ENCODE measurements around the gene STUM. TPM values are rescaled to one million over a fixed set of nuclear protein-coding genes. Genes with fewer than 3 reads are reported as not detected.

The STUM gene
- total RNA-seq, 1 donor from 2014 or later, result 6.4 TPM

DNA sequence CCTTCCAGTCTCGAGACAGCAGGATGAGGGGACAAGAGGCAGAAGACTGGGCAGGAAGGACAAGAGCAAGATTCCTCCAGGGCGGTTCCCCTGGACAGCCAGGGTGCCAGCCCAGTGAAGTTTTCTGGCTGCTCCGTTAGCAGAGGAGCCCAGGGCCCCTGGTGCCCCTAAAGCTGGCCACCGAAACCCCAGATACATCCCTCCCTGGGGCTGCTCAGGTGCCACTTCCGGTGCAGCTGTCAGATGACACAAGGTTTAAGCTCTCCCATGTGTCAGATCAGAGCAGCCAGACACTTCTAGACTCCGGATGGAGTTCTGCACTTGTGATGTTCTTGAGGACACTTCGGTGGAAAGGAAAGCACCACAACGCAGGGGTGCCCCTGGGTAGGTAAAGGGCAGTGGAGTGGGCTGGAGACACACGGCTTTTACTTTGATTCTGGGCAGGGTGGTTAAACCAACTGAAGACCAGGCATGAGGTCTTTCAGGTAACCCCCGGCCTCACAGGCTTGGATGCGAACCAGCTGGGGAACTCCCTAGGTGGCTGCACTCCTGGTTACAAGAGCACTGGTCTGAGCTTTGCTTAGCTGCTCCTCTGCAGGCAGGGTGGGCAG is 104.9 kb downstream of the STUM start:
- DNase-seq (ENCODE audit: extremely low spot score in 2 of 2), result no peak
- Histone ChIP-seq H3K4me3 (no peak overlapping the region), H3K27ac (peak overlapping the region; percentile 98), H3K9me3 (no peaks in the 10 kb centered on the region), H3K27me3 (no peaks in the 10 kb centered on the region), H3K4me1 (peaks cover 62% of the 10 kb centered on the region), H3K36me3 (peaks cover 0 to under 1% of the 10 kb centered on the region in 2 donors)
- TF ChIP-seq POLR2A (IDR thresholded peaks at IDR 0.05), result no peak
- TF ChIP-seq POLR2AphosphoS5 (IDR thresholded peaks at IDR 0.05; ENCODE audit: insufficient read depth in 1 of 2, low read depth in 1 of 2), result no peak
- TF ChIP-seq, protein P1, sequence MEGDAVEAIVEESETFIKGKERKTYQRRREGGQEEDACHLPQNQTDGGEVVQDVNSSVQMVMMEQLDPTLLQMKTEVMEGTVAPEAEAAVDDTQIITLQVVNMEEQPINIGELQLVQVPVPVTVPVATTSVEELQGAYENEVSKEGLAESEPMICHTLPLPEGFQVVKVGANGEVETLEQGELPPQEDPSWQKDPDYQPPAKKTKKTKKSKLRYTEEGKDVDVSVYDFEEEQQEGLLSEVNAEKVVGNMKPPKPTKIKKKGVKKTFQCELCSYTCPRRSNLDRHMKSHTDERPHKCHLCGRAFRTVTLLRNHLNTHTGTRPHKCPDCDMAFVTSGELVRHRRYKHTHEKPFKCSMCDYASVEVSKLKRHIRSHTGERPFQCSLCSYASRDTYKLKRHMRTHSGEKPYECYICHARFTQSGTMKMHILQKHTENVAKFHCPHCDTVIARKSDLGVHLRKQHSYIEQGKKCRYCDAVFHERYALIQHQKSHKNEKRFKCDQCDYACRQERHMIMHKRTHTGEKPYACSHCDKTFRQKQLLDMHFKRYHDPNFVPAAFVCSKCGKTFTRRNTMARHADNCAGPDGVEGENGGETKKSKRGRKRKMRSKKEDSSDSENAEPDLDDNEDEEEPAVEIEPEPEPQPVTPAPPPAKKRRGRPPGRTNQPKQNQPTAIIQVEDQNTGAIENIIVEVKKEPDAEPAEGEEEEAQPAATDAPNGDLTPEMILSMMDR (IDR thresholded peaks at IDR 0.05), result no peak
- intact Hi-C loops (cut with DNase I), result loop anchor here (5.0 kb wide), 1 partner anchor 174 kb away; no protein-coding TSS in a partner anchor

DNA sequence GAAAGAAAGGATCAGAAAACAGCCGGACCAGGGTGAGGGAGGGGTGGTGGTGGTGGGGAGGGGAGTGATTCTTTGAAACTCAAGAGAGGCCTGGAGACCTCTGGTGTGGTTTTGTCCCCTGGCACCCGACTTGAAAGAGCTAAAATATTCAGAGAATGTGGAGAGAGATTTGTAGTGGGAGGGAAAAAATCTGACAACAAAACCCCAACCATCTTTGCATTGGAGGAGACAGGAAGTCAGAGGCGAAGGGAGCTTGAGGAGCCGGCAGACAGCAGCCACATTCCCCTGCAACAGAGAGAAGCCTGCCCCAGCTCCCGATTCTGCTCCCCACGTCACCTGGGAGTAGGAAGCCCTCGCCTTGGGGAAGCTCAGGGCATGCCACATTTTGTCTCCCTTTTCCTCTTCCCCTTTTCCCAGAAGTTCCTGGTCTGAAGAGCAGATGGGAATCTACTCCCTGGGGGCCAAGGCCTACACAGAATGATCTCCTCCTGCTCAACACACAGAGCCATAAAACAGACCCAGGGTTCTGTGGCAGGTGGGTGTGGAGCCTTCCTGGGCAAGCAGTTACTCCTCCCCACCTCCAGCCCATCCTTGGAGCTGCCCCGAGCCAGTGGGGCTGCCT is 105.6 kb downstream of the STUM start:
- Histone ChIP-seq H3K9me3 (no peaks in the 10 kb centered on the region), H3K36me3 (no peaks in the 10 kb centered on the region), H3K27ac (peak overlapping the region; percentile 98), H3K4me3 (no peak overlapping the region), H3K27me3 (no peaks in the 10 kb centered on the region), H3K4me1 (peaks cover 70% of the 10 kb centered on the region)
- DNase-seq (ENCODE audit: extremely low spot score in 2 of 2), result no peak
- TF ChIP-seq POLR2AphosphoS5 (IDR thresholded peaks at IDR 0.05; ENCODE audit: insufficient read depth in 1 of 2, low read depth in 1 of 2), result peak in 1 of 2 donors; percentile 28
- no peak for TF ChIP-seq POLR2A (IDR thresholded peaks at IDR 0.05)
- intact Hi-C loops (cut with DNase I), result loop anchor here (5.0 kb wide), 1 partner anchor 173 kb away; no protein-coding TSS in a partner anchor

DNA sequence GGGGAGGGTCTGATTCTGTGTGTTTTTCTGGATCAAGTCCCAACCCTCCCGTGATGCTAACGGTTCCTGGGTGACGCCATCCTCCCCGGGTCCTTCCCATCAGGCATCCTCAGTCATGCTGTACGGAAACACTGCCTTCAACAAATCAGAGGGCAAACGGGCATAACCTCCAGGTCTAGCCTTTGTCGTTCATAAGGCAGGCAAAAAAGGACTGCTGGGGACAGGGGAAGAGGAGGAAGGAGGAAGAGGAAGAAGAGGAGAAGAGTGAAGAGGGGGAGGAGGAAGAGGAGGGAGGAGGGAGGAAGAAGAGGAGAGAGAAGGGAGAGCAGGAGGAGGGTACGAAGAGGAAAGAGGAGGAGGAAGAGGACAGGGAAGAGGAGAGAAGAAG is 106.1 kb downstream of the STUM start:
- Histone ChIP-seq H3K36me3 (no peaks in the 10 kb centered on the region), H3K27ac (peak overlapping the region; percentile 98), H3K4me1 (peaks cover 75% of the 10 kb centered on the region), H3K9me3 (no peaks in the 10 kb centered on the region), H3K27me3 (no peaks in the 10 kb centered on the region), H3K4me3 (no peak overlapping the region)
- intact Hi-C loops (cut with DNase I), result loop anchor here (5.0 kb wide), 1 partner anchor 173 kb away; no protein-coding TSS in a partner anchor
- DNase-seq (ENCODE audit: extremely low spot score in 2 of 2), result no peak
- TF ChIP-seq POLR2AphosphoS5 (IDR thresholded peaks at IDR 0.05; ENCODE audit: insufficient read depth in 1 of 2, low read depth in 1 of 2), result no peak

DNA sequence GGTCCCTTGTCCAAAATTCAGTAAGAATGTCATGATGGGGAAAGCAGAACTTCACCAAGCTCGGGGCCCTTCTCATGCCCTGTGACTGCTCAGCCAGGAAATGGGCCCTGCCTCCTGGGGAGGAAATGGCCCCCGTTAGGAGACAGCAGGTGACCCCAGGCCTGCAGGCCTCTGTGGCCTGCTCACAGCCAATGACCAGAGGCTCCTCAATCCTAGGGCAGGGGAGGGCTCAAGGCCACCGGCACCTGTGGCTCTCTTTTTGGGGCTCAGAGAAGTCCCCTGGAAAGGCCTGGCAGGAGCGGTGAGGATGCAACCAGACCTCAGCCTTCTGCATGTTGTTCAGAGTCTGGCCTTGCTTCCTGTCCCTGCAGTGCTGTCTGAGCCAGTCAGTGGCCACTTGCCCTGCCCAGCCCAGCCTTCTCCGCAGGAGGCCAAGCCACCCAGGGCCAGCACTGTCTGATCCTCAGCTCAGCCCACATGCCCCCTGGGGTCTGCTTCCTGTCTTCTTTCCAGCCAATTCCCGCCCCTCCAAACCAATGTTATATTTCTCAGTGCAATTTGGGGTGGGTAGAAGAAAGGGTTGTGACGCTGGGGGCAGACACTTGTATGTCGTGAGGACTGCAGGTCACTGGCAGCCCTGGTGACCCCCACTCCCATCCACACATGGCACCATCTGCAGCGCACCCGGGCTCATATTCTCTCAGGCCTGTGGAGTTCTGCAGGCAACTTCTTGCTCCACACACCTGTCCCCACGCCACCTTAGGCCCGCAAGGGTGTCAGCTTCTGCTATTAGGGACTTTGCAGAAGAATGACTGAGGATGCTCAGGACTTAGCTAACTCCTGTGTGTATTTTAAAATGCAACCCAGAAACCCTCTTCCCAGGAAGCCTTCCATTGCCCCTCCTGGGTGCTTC is 106.9 kb downstream of the STUM start:
- Histone ChIP-seq H3K27ac (peak overlapping the region; percentile 98), H3K27me3 (no peaks in the 10 kb centered on the region), H3K36me3 (no peaks in the 10 kb centered on the region), H3K4me3 (no peak overlapping the region), H3K4me1 (peaks cover 81% of the 10 kb centered on the region), H3K9me3 (no peaks in the 10 kb centered on the region)
- DNase-seq (ENCODE audit: extremely low spot score in 2 of 2), result no peak
- intact Hi-C loops (cut with DNase I), result no loop called here
- TF ChIP-seq POLR2A (IDR thresholded peaks at IDR 0.05), result no peak
- peak in 1 of 2 donors; percentile 26 for TF ChIP-seq POLR2AphosphoS5 (IDR thresholded peaks at IDR 0.05; ENCODE audit: insufficient read depth in 1 of 2, low read depth in 1 of 2)

DNA sequence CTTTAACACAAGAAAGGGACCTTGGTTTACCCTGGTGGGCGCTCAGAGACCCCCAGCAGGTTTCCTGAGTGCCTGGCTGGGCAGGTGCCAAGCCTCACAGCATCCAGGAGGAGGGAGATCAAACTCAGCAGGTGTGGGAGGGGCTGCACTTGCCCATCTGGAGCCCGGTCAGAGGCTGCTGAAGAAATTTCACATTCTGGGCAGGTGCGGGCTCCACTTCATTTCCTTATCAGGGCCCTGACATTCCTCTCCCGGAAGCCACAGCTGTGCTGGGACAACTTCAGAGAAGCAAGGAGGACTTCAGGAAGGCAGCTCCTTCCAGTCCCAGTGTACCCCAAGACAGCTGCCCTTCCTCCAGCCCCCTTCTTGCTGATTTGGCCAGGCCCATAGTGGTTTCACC is 107.6 kb downstream of the STUM start:
- no peaks in the 10 kb centered on the region for H3K36me3 ChIP-seq
- H3K27me3 ChIP-seq, result no peaks in the 10 kb centered on the region
- TF ChIP-seq, protein P1 (IDR thresholded peaks at IDR 0.05), result no peak
- TF ChIP-seq POLR2AphosphoS5 (IDR thresholded peaks at IDR 0.05; ENCODE audit: insufficient read depth in 1 of 2, low read depth in 1 of 2), result no peak
- no peak for TF ChIP-seq POLR2A (IDR thresholded peaks at IDR 0.05)
- H3K4me1 ChIP-seq, result peaks cover 82% of the 10 kb centered on the region
- H3K4me3 ChIP-seq, result no peak overlapping the region
- no peaks in the 10 kb centered on the region for H3K9me3 ChIP-seq
- intact Hi-C loops (cut with DNase I), result no loop called here
- DNase-seq (ENCODE audit: extremely low spot score in 2 of 2), result no peak
- H3K27ac ChIP-seq, result peak overlapping the region; percentile 98

DNA sequence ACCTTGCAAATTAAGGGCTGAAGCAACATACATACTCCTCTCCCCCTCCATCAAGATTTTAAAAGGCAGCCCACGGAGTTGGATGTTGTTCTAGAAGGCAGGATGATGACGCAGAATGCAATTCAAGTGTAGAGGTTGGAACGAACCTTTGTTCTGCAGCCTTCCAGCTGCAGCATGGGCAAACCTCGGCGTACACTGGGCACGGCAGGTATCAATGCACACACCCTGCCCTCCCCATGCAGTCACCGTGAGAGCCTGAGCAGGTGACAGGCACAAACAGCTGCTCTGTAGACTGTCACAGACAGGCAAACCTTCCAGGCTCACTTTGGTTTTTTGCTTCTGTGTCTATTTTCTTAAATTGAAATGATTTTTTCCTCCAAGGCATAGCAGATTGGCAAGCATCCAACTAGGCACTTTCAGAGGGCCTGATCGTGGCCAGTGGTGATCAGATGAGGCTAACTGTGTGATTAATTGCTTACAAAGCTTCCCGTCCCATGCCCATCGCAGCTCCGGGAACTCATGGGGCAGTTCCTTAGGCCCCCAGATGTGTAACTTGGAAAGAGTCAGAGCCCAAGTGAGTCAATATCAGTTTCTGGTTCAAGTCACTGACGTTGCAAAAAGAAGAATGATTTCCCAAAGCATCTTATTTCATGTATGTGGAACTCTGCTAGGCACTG is 108.2 kb downstream of the STUM start:
- Histone ChIP-seq H3K27me3 (no peaks in the 10 kb centered on the region), H3K4me3 (no peak overlapping the region), H3K27ac (peak overlapping the region; percentile 98), H3K4me1 (peaks cover 88% of the 10 kb centered on the region), H3K9me3 (no peaks in the 10 kb centered on the region), H3K36me3 (no peaks in the 10 kb centered on the region)
- intact Hi-C loops (cut with DNase I), result no loop called here
- DNase-seq (ENCODE audit: extremely low spot score in 2 of 2), result no peak
- TF ChIP-seq, protein P1 (IDR thresholded peaks at IDR 0.05), result no peak
- no peak for TF ChIP-seq POLR2A (IDR thresholded peaks at IDR 0.05)
- peak in 1 of 2 donors; percentile 50 for TF ChIP-seq POLR2AphosphoS5 (IDR thresholded peaks at IDR 0.05; ENCODE audit: insufficient read depth in 1 of 2, low read depth in 1 of 2)
